CD14-positive monocyte (primary cell): ENCODE data around the gene BRIX1. TPM values are rescaled to one million over a fixed set of nuclear protein-coding genes. Genes with fewer than 3 reads are reported as not detected.

Experiments
- DNase-seq, 3 donors: peaks; one replicate each; pipeline ENCODE4 v3.0.0-alpha.2; 2011 to 2022
- H2AFZ ChIP-seq: 2 replicates; pipeline ENCODE4 v1.6.0; 2012; ENCODE audit warnings: mild to moderate bottlenecking, low read depth, low read length, inconsistent platforms; ENCODE audit not compliant: insufficient read depth, poor library complexity, severe bottlenecking
- H3K27ac ChIP-seq, 2 donors: 1 replicate in 1 of 2; 2 replicates in 1 of 2; pipeline ENCODE4 v1.5.1; 2012 to 2013; ENCODE audit warnings: low read length in 2 of 2, control low read depth in 1 of 2, inconsistent platforms in 1 of 2, low read depth in 1 of 2, mild to moderate bottlenecking in 1 of 2
- H3K27me3 ChIP-seq, 2 donors: one replicate each; pipeline versions ENCODE4 v1.6.0 to v1.6.1; 2011 to 2013; ENCODE audit warnings: low read length in 2 of 2; ENCODE audit not compliant: control insufficient read depth in 2 of 2, insufficient read depth in 2 of 2
- H3K36me3 ChIP-seq, 2 donors: replicated peaks in 1 of 2; 1 replicate in 1 of 2; 2 replicates in 1 of 2; pipeline versions ENCODE4 v1.5.1 to v1.6.1; 2012 to 2013; ENCODE audit warnings: low read length in 2 of 2, control low read depth in 1 of 2, inconsistent platforms in 1 of 2, mild to moderate bottlenecking in 1 of 2; ENCODE audit not compliant: insufficient read depth in 2 of 2, control insufficient read depth in 1 of 2
- H3K4me1 ChIP-seq, 2 donors: 1 replicate in 1 of 2; 2 replicates in 1 of 2; pipeline versions ENCODE4 v1.5.1 to v1.6.1; 2012 to 2013; ENCODE audit warnings: low read length in 2 of 2, control low read depth in 1 of 2, inconsistent platforms in 1 of 2, mild to moderate bottlenecking in 1 of 2, moderate library complexity in 1 of 2; ENCODE audit not compliant: insufficient read depth in 2 of 2, control insufficient read depth in 1 of 2
- H3K4me2 ChIP-seq: replicated peaks from 2 replicates; pipeline ENCODE3; 2012; ENCODE audit warnings: low read length, moderate library complexity, mild to moderate bottlenecking; ENCODE audit not compliant: poor library complexity, severe bottlenecking; ENCODE audit errors: extremely low read depth
- H3K4me3 ChIP-seq, 3 experiments: fragments of 200-600 bp in 1 of 3; sonication (generic) in 1 of 3; replicated peaks in 1 of 3; 1 replicate in 2 of 3; 2 replicates in 1 of 3; pipeline ENCODE4 v1.5.1; 2011 to 2013; ENCODE audit warnings: low read length in 3 of 3, mild to moderate bottlenecking in 3 of 3, control low read depth in 2 of 3, low read depth in 2 of 3, inconsistent platforms in 1 of 3, moderate library complexity in 1 of 3
- H3K79me2 ChIP-seq: 2 replicates; pipeline ENCODE4 v1.6.0; 2012; ENCODE audit warnings: mild to moderate bottlenecking, control low read depth, inconsistent platforms, low read length, moderate library complexity; ENCODE audit not compliant: insufficient read depth
- H3K9ac ChIP-seq: 2 replicates; pipeline ENCODE4 v1.6.0; 2017; ENCODE audit warnings: low read length, mild to moderate bottlenecking; ENCODE audit not compliant: insufficient read depth, poor library complexity, severe bottlenecking
- H3K9me3 ChIP-seq, 2 donors: replicated peaks in 1 of 2; 1 replicate in 1 of 2; 2 replicates in 1 of 2; pipeline versions ENCODE4 v1.5.1 to v1.6.1; 2012 to 2013; ENCODE audit warnings: low read length in 2 of 2, control low read depth in 1 of 2; ENCODE audit not compliant: control insufficient read depth in 1 of 2, insufficient read depth in 1 of 2
- H4K20me1 ChIP-seq: 2 replicates; pipeline ENCODE4 v1.6.0; 2012; ENCODE audit warnings: mild to moderate bottlenecking, low read length, control low read depth, moderate library complexity; ENCODE audit not compliant: insufficient read depth
- H3K27ac Mint-ChIP-seq, 7 donors: one replicate each; pipeline ENCODE4 v1.8.0; 2020; ENCODE audit warnings: mild to moderate bottlenecking in 7 of 7, mixed read lengths in 7 of 7, moderate library complexity in 6 of 7, inconsistent platforms in 2 of 7
- H3K27me3 Mint-ChIP-seq, 3 donors: one replicate each; pipeline ENCODE4 v1.8.0; 2021 to 2022; ENCODE audit warnings: low read depth in 3 of 3, mild to moderate bottlenecking in 3 of 3, mixed read lengths in 3 of 3, moderate library complexity in 3 of 3, inconsistent platforms in 1 of 3
- H3K36me3 Mint-ChIP-seq, 2 donors: one replicate each; pipeline ENCODE4 v1.8.0; 2020; ENCODE audit warnings: mixed read lengths in 2 of 2, inconsistent platforms in 1 of 2, mild to moderate bottlenecking in 1 of 2
- H3K4me1 Mint-ChIP-seq: one replicate; pipeline ENCODE4 v1.8.0; 2020; ENCODE audit warnings: mild to moderate bottlenecking, mixed read lengths
- H3K4me3 Mint-ChIP-seq, 2 donors: one replicate each; pipeline ENCODE4 v1.8.0; 2020; ENCODE audit warnings: mild to moderate bottlenecking in 2 of 2, mixed read lengths in 2 of 2, moderate library complexity in 1 of 2
- H3K9me3 Mint-ChIP-seq, 7 donors: one replicate each; pipeline ENCODE4 v1.8.0; 2020 to 2022; ENCODE audit warnings: mixed read lengths in 7 of 7, mild to moderate bottlenecking in 6 of 7, moderate library complexity in 6 of 7, inconsistent platforms in 2 of 7
- CTCF ChIP-seq: fragments of 200-600 bp; IDR thresholded peaks from one replicate; pipeline ENCODE4 v1.8.0; 2022; ENCODE audit warnings: antibody characterized with exemption, mild to moderate bottlenecking
- WGBS: methylation state at CpG from one replicate; pipeline ENCODE4 v1.1.5; 2013; ENCODE audit warnings: missing lambda C conversion rate; ENCODE audit not compliant: insufficient coverage; 5-methylcytosine and 5-hydroxymethylcytosine counted together
- intact Hi-C, 2 donors: fragments of 100-400 bp; cut with micrococcal nuclease; formaldehyde crosslinking; loops; one replicate each; pipeline versions ENCODE4 v1.15.0 to v1.15.1; 2023
- polyA plus RNA-seq, 3 donors: library from polyadenylated mRNA; depleted of rRNA in 1 of 3; unstranded in 2 of 3; stranded (reverse) in 1 of 3; fragments of 300-500 nt in 2 of 3; fragments of >200 nt in 1 of 3; fragmentation: Illumina TruSeq in 2 of 3; gene quantifications; 1 replicate in 2 of 3; 2 replicates in 1 of 3; pipeline ENCODE4 v1.2.3, GENCODE V29; 2012 to 2021

The BRIX1 gene
- polyA plus RNA-seq, 3 donors: 3.3 to 13.5 (median 12.5) TPM

- no peak overlapping the region for H3K27ac ChIP-seq
- H3K4me1 ChIP-seq: no peaks in the 10 kb centered on the region
- no peak overlapping the region for H3K4me2 ChIP-seq
- no peaks in the 10 kb centered on the region for H3K9me3 ChIP-seq
- no peak overlapping the region for H3K4me3 ChIP-seq
- Mint-ChIP-seq H3K27me3 (no peaks in the 10 kb centered on the region), H3K4me3 (no peak overlapping the region), H3K9me3 (no peaks in the 10 kb centered on the region), H3K27ac (no peak overlapping the region), H3K36me3 (peaks cover 4 to 8% of the 10 kb centered on the region in 2 donors), H3K4me1 (peaks cover 3% of the 10 kb centered on the region)
- intact Hi-C loops: loop anchor here (5.0 kb wide), 1 partner anchor 410 kb away; no protein-coding TSS in a partner anchor
- no peak overlapping the region for H2AFZ ChIP-seq
- no peak for TF ChIP-seq CTCF
- no peak for DNase-seq
- H4K20me1 ChIP-seq: no peaks in the 10 kb centered on the region
- H3K36me3 ChIP-seq: no peaks in the 10 kb centered on the region
- no peaks in the 10 kb centered on the region for H3K27me3 ChIP-seq
- no peaks in the 10 kb centered on the region for H3K79me2 ChIP-seq
- no peak overlapping the region for H3K9ac ChIP-seq
Observed at GRCh38 chr5:34897646-34898045, 17.9 kb upstream of the BRIX1 start.

- Mint-ChIP-seq H3K9me3 (no peaks in the 10 kb centered on the region), H3K36me3 (peaks cover 8 to 9% of the 10 kb centered on the region in 2 donors), H3K4me3 (no peak overlapping the region), H3K4me1 (peaks cover 3% of the 10 kb centered on the region), H3K27me3 (no peaks in the 10 kb centered on the region), H3K27ac (no peak overlapping the region)
- peak; percentile 75 for TF ChIP-seq CTCF
- Histone ChIP-seq H2AFZ (no peak overlapping the region), H3K27me3 (no peaks in the 10 kb centered on the region), H3K4me1 (no peaks in the 10 kb centered on the region), H3K9me3 (no peaks in the 10 kb centered on the region), H3K36me3 (no peaks in the 10 kb centered on the region), H4K20me1 (no peaks in the 10 kb centered on the region), H3K4me2 (no peak overlapping the region), H3K9ac (no peak overlapping the region), H3K4me3 (no peak overlapping the region), H3K27ac (no peak overlapping the region), H3K79me2 (no peaks in the 10 kb centered on the region)
- DNase-seq: peak; percentile 15 to 41 (median 39)
- no CpG with 5 or more reads among the region's 3 CpGs for WGBS
- intact Hi-C loops: loop anchor here (5.0 kb wide), 1 partner anchor 411 kb away; no protein-coding TSS in a partner anchor
Observed at GRCh38 chr5:34898258-34898895, 17.1 kb upstream of the BRIX1 start.
